ENCODE measurements around the gene FBXL14. TPM values are rescaled to one million over a fixed set of nuclear protein-coding genes. Genes with fewer than 3 reads are reported as not detected.

The FBXL14 gene
- total and polyA plus RNA-seq, 2 of the 13 experiments (the other 11 are each of a cell fraction or from before 2014, with no cell fraction given) = 7.0 to 7.4 TPM

DNA sequence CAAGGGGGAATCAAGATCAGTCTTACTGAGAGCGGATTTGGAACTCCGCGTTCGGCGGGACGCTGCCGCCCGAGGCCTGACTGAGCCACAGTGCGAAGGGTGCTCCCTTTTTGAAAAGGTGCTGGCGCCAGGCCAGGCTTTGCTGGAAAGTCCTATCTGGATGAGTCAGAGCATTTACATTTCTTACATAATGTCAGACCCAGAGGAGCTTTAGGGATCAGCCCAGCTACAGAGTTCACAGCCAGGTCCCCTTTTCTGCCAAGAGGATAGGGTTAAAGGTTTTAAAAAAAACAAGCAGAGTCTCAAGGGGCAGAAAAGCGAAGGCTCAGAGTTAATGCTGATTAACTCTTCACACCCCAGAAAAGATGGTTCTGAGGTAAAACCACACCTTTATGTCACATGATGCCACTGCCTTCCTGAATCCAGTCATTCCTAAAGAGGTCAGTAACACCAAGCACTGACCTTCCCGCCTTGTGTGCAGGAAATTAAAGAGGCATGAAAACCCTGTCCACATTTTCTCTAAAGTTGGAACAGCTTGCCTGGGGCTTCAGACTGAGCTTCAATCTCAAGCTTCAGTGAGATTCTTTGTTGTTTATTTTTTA is 11.7 kb upstream of the FBXL14 start (continued):
- TF ChIP-seq REXO4 (CRISPR knock-in tag; IDR thresholded peaks at IDR 0.05; ENCODE audit: borderline replicate concordance) (no peak), MED13 (CRISPR knock-in tag; IDR thresholded peaks at IDR 0.05) (peak; percentile 62; the same call in 1 of the 2 replicates), NR2F1 (CRISPR knock-in tag; IDR thresholded peaks at IDR 0.05) (0 out of 4 replicates have a peak, but pooled peaks of 1 of the 2 experiments have one; percentile 17), ZNF235 (CRISPR knock-in tag; IDR thresholded peaks at IDR 0.05; ENCODE audit: borderline replicate concordance) (no peak), ZSCAN29 (CRISPR knock-in tag; conservative IDR thresholded peaks at IDR 0.05) (no peak), ZNF883 (CRISPR knock-in tag; IDR thresholded peaks at IDR 0.05; ENCODE audit: not compliant biosample characterization) (no peak), ZNF839 (CRISPR knock-in tag; IDR thresholded peaks at IDR 0.05; ENCODE audit: borderline replicate concordance) (no peak), CEBPB (IDR thresholded peaks at IDR 0.05; ENCODE audit: borderline replicate concordance, low read depth, low read length) (no peak), ZNF264 (CRISPR knock-in tag; IDR thresholded peaks at IDR 0.05) (no peak), ZSCAN12 (CRISPR knock-in tag; IDR thresholded peaks at IDR 0.05) (no peak), NCOA5 (CRISPR knock-in tag; IDR thresholded peaks at IDR 0.05) (no peak)
- TF ChIP-seq, protein P1, sequence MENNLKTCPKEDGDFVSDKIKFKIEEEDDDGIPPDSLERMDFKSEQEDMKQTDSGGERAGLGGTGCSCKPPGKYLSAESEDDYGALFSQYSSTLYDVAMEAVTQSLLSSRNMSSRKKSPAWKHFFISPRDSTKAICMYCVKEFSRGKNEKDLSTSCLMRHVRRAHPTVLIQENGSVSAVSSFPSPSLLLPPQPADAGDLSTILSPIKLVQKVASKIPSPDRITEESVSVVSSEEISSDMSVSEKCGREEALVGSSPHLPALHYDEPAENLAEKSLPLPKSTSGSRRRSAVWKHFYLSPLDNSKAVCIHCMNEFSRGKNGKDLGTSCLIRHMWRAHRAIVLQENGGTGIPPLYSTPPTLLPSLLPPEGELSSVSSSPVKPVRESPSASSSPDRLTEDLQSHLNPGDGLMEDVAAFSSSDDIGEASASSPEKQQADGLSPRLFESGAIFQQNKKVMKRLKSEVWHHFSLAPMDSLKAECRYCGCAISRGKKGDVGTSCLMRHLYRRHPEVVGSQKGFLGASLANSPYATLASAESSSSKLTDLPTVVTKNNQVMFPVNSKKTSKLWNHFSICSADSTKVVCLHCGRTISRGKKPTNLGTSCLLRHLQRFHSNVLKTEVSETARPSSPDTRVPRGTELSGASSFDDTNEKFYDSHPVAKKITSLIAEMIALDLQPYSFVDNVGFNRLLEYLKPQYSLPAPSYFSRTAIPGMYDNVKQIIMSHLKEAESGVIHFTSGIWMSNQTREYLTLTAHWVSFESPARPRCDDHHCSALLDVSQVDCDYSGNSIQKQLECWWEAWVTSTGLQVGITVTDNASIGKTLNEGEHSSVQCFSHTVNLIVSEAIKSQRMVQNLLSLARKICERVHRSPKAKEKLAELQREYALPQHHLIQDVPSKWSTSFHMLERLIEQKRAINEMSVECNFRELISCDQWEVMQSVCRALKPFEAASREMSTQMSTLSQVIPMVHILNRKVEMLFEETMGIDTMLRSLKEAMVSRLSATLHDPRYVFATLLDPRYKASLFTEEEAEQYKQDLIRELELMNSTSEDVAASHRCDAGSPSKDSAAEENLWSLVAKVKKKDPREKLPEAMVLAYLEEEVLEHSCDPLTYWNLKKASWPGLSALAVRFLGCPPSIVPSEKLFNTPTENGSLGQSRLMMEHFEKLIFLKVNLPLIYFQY (CRISPR knock-in tag; IDR thresholded peaks at IDR 0.05; ENCODE audit: borderline replicate concordance) = peak; percentile 42; the same call in 1 of the 2 replicates
- TF ChIP-seq, protein P2, sequence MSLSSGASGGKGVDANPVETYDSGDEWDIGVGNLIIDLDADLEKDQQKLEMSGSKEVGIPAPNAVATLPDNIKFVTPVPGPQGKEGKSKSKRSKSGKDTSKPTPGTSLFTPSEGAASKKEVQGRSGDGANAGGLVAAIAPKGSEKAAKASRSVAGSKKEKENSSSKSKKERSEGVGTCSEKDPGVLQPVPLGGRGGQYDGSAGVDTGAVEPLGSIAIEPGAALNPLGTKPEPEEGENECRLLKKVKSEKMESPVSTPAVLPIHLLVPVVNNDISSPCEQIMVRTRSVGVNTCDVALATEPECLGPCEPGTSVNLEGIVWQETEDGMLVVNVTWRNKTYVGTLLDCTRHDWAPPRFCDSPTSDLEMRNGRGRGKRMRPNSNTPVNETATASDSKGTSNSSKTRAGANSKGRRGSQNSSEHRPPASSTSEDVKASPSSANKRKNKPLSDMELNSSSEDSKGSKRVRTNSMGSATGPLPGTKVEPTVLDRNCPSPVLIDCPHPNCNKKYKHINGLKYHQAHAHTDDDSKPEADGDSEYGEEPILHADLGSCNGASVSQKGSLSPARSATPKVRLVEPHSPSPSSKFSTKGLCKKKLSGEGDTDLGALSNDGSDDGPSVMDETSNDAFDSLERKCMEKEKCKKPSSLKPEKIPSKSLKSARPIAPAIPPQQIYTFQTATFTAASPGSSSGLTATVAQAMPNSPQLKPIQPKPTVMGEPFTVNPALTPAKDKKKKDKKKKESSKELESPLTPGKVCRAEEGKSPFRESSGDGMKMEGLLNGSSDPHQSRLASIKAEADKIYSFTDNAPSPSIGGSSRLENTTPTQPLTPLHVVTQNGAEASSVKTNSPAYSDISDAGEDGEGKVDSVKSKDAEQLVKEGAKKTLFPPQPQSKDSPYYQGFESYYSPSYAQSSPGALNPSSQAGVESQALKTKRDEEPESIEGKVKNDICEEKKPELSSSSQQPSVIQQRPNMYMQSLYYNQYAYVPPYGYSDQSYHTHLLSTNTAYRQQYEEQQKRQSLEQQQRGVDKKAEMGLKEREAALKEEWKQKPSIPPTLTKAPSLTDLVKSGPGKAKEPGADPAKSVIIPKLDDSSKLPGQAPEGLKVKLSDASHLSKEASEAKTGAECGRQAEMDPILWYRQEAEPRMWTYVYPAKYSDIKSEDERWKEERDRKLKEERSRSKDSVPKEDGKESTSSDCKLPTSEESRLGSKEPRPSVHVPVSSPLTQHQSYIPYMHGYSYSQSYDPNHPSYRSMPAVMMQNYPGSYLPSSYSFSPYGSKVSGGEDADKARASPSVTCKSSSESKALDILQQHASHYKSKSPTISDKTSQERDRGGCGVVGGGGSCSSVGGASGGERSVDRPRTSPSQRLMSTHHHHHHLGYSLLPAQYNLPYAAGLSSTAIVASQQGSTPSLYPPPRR (CRISPR knock-in tag; IDR thresholded peaks at IDR 0.05; ENCODE audit: borderline replicate concordance) = no peak
- TF ChIP-seq, protein P3, sequence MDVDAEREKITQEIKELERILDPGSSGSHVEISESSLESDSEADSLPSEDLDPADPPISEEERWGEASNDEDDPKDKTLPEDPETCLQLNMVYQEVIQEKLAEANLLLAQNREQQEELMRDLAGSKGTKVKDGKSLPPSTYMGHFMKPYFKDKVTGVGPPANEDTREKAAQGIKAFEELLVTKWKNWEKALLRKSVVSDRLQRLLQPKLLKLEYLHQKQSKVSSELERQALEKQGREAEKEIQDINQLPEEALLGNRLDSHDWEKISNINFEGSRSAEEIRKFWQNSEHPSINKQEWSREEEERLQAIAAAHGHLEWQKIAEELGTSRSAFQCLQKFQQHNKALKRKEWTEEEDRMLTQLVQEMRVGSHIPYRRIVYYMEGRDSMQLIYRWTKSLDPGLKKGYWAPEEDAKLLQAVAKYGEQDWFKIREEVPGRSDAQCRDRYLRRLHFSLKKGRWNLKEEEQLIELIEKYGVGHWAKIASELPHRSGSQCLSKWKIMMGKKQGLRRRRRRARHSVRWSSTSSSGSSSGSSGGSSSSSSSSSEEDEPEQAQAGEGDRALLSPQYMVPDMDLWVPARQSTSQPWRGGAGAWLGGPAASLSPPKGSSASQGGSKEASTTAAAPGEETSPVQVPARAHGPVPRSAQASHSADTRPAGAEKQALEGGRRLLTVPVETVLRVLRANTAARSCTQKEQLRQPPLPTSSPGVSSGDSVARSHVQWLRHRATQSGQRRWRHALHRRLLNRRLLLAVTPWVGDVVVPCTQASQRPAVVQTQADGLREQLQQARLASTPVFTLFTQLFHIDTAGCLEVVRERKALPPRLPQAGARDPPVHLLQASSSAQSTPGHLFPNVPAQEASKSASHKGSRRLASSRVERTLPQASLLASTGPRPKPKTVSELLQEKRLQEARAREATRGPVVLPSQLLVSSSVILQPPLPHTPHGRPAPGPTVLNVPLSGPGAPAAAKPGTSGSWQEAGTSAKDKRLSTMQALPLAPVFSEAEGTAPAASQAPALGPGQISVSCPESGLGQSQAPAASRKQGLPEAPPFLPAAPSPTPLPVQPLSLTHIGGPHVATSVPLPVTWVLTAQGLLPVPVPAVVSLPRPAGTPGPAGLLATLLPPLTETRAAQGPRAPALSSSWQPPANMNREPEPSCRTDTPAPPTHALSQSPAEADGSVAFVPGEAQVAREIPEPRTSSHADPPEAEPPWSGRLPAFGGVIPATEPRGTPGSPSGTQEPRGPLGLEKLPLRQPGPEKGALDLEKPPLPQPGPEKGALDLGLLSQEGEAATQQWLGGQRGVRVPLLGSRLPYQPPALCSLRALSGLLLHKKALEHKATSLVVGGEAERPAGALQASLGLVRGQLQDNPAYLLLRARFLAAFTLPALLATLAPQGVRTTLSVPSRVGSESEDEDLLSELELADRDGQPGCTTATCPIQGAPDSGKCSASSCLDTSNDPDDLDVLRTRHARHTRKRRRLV (CRISPR knock-in tag; IDR thresholded peaks at IDR 0.05) = no peak

Data from HepG2 (cell line).